Mammary epithelial cell (primary cell): ENCODE data around the gene TAGLN2.

ENCODE experiments used
- CTCF ChIP-seq, 2 donors: IDR thresholded peaks in 1 of 2; conservative IDR thresholded peaks in 1 of 2; 2 replicates each; pipeline ENCODE4 v1.5.1; 2011 to 2012; ENCODE audit warnings: inconsistent platforms in 2 of 2, low read length in 2 of 2, mild to moderate bottlenecking in 2 of 2, control low read depth in 1 of 2, low read depth in 1 of 2; ENCODE audit not compliant: insufficient read depth in 1 of 2; ENCODE audit errors: extremely low read depth in 1 of 2
- EZH2 ChIP-seq: IDR thresholded peaks from 2 replicates; pipeline ENCODE4 v1.6.1; 2012; ENCODE audit warnings: low read length, inconsistent platforms, borderline replicate concordance

DNA sequence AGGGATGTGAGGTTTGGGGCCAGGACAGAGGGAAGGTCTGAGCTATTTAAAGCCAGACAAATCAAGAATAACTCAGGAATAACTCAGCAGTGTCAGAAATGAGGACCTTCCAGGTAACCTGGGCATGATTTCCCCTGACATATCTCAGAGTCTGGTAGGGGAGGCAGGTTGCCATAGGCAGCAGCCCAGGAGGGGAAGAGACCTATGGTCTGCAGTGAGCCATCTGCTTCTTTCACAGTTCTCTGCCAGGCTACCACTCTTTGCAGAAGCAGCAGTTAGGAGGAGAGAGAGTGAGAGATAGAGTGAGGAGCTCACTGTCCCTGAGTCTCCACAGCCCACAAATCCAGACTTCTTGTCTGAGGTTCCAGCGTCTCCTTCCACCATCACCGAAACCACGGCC, 56.5 kb downstream of the TAGLN2 start:
- TF ChIP-seq CTCF (conservative IDR thresholded peaks at IDR 0.05 in 1 of 2, IDR thresholded peaks at IDR 0.05 in 1 of 2; ENCODE audit: extremely low read depth in 1 of 2, insufficient read depth in 1 of 2, low read depth in 1 of 2, low read length in 2 of 2) (no peak), EZH2 (no peak)
